T-helper 2 cell treated with Interferon-gamma antibody and Interleukin-4, amounts not matched to agents 5 μg/mL and 100 μg/mL, for 36 hours (primary cell): Measurements from ENCODE around the gene NARF.
"Not testable (repeated sequence)": the region's sequence is repeated elsewhere in the genome, so short reads cannot be mapped to it uniquely, and the experiment has no call there.

Source experiments
- DNase-seq: peaks from one replicate; pipeline ENCODE4 v3.0.0; 2021; ENCODE audit warnings: low spot score
- H3K27ac Mint-ChIP-seq: one replicate; pipeline ENCODE4 v1.8.0; 2021; ENCODE audit warnings: mild to moderate bottlenecking, mixed read lengths
- H3K27me3 Mint-ChIP-seq: one replicate; pipeline ENCODE4 v1.8.0; 2021; ENCODE audit warnings: low read depth, mixed read lengths
- H3K36me3 Mint-ChIP-seq: one replicate; pipeline ENCODE4 v1.8.0; 2021; ENCODE audit warnings: low read depth, mixed read lengths
- H3K4me1 Mint-ChIP-seq: one replicate; pipeline ENCODE4 v1.8.0; 2021; ENCODE audit warnings: low read depth, mixed read lengths
- H3K4me3 Mint-ChIP-seq: one replicate; pipeline ENCODE4 v1.8.0; 2022; ENCODE audit warnings: mild to moderate bottlenecking, moderate library complexity, mixed read lengths
- H3K9me3 Mint-ChIP-seq: one replicate; pipeline ENCODE4 v1.8.0; 2021; ENCODE audit warnings: mixed read lengths

NARF gene

DNA sequence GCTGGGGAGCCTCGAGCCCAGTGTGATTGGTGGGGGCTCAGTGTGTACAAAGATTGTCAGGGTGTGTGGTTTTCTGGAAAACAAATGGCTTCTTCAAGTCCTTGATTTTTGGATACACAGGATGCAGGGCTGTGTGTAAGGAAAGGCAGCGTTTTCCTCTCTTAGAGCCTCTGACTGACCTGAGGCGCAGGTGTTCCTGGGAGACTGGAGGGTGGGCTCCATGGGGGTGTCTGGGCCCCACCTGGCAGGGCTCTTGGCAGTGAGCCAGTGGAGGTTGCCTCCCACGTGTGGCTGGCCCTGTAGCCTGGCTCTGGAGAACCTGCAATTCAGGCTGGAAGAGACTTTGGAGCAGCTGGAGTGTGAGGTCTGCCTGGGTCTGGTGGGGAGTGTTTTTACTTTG lies 66.0 kb downstream of the NARF start:
- H3K4me1 Mint-ChIP-seq, result peaks cover 41% of the 10 kb centered on the region

DNA sequence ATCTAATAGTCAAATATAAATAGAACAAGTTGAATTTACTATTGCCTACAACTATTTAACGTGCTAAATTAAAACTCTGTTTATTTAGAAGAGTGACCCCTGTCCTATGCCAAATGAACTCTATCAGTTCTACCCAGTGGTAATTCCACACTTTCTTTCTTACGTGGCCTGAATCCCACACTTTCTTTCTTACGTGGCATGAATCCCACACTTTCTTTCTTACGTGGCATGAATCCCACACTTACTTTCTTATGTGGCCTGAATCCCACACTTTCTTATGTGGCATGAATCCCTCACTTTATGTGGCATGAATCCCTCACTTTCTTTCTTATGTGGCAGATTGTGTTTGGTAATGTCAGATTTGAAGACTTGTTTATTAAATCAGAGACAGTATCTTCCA lies 67.2 kb downstream of the NARF start:
- no peaks in the 10 kb centered on the region for H3K9me3 Mint-ChIP-seq
- peaks cover 45% of the 10 kb centered on the region for H3K4me1 Mint-ChIP-seq
- peaks cover 12% of the 10 kb centered on the region for H3K36me3 Mint-ChIP-seq
- no peak overlapping the region for H3K4me3 Mint-ChIP-seq
- no peaks in the 10 kb centered on the region for H3K27me3 Mint-ChIP-seq
- peak overlapping the region; percentile 32 for H3K27ac Mint-ChIP-seq
- no peak for DNase-seq

More for the DNA sequence above, 66.0 kb downstream of the NARF start:
- H3K27me3 Mint-ChIP-seq, result no peaks in the 10 kb centered on the region
- peaks cover 15% of the 10 kb centered on the region for H3K36me3 Mint-ChIP-seq
- no peak for DNase-seq
- no peaks in the 10 kb centered on the region for H3K9me3 Mint-ChIP-seq
- no peak overlapping the region for H3K4me3 Mint-ChIP-seq
- peak overlapping the region; percentile 65 for H3K27ac Mint-ChIP-seq

DNA sequence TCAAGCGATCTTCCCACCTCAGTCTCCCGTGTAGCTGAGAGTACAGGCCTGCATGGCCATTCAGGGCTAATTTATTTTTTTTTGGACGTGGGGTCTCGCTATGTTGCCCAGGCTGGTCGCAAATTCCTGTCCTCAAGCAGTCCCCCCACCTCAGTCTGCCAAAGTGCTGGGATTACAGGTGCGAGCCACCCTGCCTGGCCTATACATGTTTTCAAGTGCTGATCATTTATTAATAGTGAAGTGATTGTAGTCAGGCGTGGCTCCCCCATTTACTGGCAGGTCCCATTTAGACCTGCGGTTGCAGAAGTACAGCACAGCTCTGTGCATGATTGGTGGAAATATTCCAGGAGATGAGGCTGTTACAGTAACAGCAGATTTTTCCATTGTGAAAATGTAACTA lies 69.4 kb downstream of the NARF start:
- peaks cover 44% of the 10 kb centered on the region for H3K4me1 Mint-ChIP-seq
- H3K4me3 Mint-ChIP-seq, result no peak overlapping the region
- no peak overlapping the region for H3K27ac Mint-ChIP-seq
- peaks cover 10% of the 10 kb centered on the region for H3K36me3 Mint-ChIP-seq
- DNase-seq, result no peak
- no peaks in the 10 kb centered on the region for H3K27me3 Mint-ChIP-seq
- no peaks in the 10 kb centered on the region for H3K9me3 Mint-ChIP-seq

DNA sequence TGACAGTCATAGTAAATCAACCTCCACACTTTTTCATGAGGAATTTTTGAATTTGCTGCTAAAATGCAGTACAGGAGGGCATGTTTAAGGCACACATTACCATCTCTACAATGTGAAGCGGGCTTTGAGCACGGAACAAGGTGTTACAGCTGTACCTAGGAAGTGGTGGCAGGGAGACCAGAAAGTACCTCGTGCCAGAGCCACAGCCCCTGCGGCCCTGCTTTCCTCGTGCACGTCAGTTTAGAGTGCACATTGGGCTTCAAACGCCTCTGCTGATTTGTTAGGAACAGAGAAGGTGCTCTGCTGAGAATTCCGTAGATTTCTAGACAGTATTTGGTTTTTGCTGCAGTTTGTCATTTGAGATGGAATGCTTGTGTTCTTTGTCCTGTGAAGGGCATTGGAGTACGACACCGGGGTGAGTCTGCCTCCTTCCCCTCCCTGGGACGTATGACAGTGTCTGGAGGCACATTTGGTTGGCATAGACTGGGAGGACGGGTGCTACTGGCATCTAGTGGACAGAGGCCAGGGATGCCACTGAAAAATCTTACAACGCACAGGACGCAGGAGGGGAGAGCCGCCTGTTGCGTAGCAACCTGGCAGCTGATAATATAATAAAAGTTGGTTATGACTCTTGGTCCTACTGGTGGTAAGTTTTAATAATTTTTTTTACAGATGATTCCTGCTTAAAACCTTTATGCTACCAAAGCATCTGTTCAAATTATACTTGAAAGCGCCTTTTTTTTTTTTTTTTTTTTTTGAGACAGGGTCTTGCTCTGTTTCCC lies 70.1 kb downstream of the NARF start:
- Mint-ChIP-seq H3K9me3 (no peaks in the 10 kb centered on the region), H3K27ac (peak overlapping the region; percentile 11), H3K36me3 (peaks cover 7% of the 10 kb centered on the region), H3K27me3 (no peaks in the 10 kb centered on the region), H3K4me3 (no peak overlapping the region), H3K4me1 (peaks cover 44% of the 10 kb centered on the region)
- DNase-seq, result no peak

DNA sequence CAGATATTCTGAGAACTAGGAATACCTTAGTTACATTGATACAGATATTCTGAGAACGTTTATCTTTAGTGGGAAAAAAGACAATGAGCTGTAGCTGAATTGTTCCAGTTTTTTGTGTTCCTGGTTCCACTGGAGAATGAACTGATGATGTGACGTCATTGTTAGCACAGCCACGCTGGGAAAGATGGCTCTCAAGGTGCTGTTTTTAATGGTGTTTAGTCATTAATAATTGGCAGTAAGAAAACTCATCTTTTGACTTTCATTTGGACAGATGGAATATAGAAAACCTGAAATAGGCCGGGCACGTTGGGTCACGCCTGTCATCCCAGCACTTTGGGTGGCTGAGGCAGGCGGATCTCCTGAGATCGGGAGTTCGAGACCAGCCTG lies 71.4 kb downstream of the NARF start:
- Mint-ChIP-seq H3K36me3 (peaks cover 6% of the 10 kb centered on the region), H3K4me1 (peaks cover 45% of the 10 kb centered on the region), H3K4me3 (no peak overlapping the region), H3K27me3 (no peaks in the 10 kb centered on the region), H3K27ac (peak overlapping the region; percentile 21), H3K9me3 (no peaks in the 10 kb centered on the region)
- DNase-seq, result no peak

DNA sequence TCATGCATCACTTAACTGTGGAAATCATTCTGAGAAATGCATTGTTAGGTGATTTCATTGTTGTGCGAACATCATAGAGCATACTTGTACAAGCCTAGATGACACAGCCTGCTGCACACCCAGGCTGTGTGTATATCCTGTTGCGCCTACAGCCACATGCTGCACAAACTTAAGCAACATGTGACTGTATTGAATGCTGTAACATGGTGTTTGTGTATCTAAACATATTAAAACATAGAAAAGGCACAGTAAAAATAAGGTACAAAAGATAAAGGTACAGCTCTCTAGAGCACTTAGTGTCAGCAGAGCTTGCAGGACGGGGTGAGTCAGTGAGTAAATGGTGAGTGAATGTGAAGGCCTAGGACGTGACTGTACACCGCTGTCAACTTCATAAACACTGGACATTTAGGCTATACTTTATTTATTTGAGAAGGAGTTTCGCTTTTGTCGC lies 72.9 kb downstream of the NARF start:
- Mint-ChIP-seq H3K36me3 (peaks cover 6% of the 10 kb centered on the region), H3K27me3 (no peaks in the 10 kb centered on the region), H3K27ac (peak overlapping the region; percentile 60), H3K9me3 (no peaks in the 10 kb centered on the region), H3K4me3 (no peak overlapping the region), H3K4me1 (peaks cover 54% of the 10 kb centered on the region)
- no peak for DNase-seq

DNA sequence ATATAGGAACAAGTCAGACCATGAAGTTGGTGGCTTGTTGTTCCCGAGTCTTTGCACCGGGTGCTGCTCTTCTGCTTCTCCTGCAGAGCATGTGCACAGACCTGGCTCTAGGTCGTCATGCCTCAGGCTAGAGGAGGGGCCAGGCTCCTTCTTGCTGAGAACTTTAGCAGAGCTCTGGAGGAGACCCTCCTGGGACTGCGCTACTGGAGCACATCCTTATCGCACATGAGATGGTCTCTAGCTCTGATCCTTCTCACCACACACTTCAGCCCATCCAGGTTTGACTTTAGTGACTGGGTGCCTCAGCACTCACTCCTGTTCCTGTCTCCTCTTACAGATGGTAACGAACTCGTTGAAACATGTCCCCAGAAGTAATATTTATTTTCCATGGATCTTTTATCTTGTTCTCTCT lies 75.9 kb downstream of the NARF start:
- Mint-ChIP-seq H3K27me3 (no peaks in the 10 kb centered on the region), H3K4me3 (no peak overlapping the region), H3K36me3 (peaks cover 4% of the 10 kb centered on the region), H3K9me3 (no peaks in the 10 kb centered on the region), H3K27ac (peak overlapping the region; percentile 56), H3K4me1 (peaks cover 47% of the 10 kb centered on the region)
- no peak for DNase-seq

DNA sequence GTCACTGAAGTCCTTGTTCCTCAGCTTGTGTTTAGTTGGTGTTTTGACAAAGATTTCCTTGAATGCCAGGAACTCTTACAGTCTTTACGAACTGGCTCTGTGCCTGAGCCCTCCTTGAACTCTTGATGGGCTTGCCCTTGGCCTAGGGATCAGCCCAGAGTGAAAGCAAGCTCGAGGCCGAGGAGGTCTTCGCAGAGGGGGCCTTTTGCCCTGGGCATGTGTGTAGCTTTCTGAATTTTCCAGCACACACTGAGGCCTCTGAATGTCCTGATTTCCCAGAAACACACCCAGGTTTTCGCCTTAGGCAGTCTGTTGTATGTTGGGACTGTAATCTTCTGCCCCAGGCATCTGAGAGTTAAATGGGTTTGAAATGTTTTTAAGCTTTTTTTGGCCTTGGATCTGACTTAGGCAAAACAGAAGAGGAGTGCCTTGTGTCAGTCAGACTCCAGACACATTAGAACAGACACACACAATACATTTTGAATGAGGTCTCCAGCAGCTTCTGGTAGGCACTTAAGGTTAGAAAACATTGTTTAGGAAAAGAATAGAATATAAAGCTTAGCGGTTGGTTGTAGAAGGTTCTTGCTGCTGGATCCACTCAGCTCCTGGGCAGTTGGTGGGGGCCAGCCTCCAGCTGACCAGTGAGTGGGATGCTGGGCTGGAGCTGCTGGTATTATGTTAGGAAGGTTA lies 78.1 kb downstream of the NARF start:
- H3K27ac Mint-ChIP-seq, result peak overlapping the region; percentile 80
- H3K4me3 Mint-ChIP-seq, result peak overlapping the region; percentile 40
- no peaks in the 10 kb centered on the region for H3K9me3 Mint-ChIP-seq
- DNase-seq, result no peak
- no peaks in the 10 kb centered on the region for H3K27me3 Mint-ChIP-seq
- peaks cover 5% of the 10 kb centered on the region for H3K36me3 Mint-ChIP-seq
- H3K4me1 Mint-ChIP-seq, result peaks cover 37% of the 10 kb centered on the region

DNA sequence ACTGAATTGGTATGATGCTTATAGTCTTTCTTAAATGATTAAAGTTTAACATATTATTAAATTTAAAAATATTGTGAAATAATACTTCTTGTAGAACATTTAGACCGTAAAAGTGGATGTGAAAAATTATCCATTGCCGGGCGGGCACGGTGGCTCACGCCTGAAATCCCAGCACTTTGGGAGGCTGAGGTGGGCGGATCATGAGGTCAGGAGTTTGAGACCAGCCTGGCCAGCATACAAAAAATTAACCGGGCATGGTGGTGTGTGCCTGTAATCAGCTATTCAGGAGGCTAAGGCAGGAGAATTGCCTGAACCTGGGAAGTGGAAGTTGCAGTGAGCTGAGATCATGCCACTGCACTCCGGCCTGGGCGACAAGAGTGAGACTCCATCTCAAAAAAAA lies 78.7 kb downstream of the NARF start:
- peaks cover 37% of the 10 kb centered on the region for H3K4me1 Mint-ChIP-seq
- H3K4me3 Mint-ChIP-seq, result not testable (repeated sequence)

DNA sequence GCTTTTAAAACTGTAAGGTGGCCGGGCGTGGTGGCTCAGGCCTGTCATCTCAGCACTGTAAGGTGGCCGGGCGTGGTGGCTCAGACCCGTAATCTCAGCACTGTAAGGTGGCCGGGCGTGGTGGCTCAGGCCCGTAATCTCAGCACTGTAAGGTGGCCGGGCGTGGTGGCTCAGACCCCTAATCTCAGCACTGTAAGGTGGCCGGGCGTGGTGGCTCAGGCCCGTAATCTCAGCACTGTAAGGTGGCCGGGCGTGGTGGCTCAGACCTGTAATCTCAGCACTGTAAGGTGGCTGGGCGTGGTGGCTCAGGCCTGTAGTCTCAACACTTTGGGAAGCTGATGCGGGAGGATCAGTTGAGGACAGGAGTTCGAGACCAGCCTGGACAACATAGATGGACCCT lies 80.5 kb downstream of the NARF start:
- Mint-ChIP-seq H3K4me1 (peaks cover 32% of the 10 kb centered on the region), H3K27ac (peak overlapping the region; percentile 38)
- H3K27me3 Mint-ChIP-seq, H3K9me3 Mint-ChIP-seq, H3K4me3 Mint-ChIP-seq, H3K36me3 Mint-ChIP-seq, DNase-seq: not testable (repeated sequence)

More for the DNA sequence above, 78.7 kb downstream of the NARF start:
- not testable (repeated sequence) for H3K9me3 Mint-ChIP-seq, H3K27me3 Mint-ChIP-seq, H3K36me3 Mint-ChIP-seq, H3K27ac Mint-ChIP-seq, DNase-seq
